H1 (cell line): ENCODE results near the gene IGSF9.

Experiments
- EP300 ChIP-seq, 2 experiments: IDR thresholded peaks; 1 replicate in 1 of 2; 2 replicates in 1 of 2; pipeline ENCODE4 v1.6.1; 2011 to 2012; ENCODE audit warnings: low read depth in 2 of 2, low read length in 2 of 2, mild to moderate bottlenecking in 2 of 2, borderline replicate concordance in 1 of 2, inconsistent platforms in 1 of 2, moderate library complexity in 1 of 2
- EZH2 ChIP-seq: fragments of 200-600 bp; sonication (generic); IDR thresholded peaks from 2 replicates; pipeline ENCODE4 v1.7.1; 2012; ENCODE audit warnings: low read depth, mild to moderate bottlenecking, moderate library complexity, low read length, inconsistent platforms; ENCODE audit not compliant: severe bottlenecking
- POLR2A ChIP-seq, 2 experiments: IDR thresholded peaks; 1 replicate in 1 of 2; 2 replicates in 1 of 2; pipeline ENCODE4 v1.6.1; 2011; ENCODE audit warnings: low read depth in 2 of 2, low read length in 2 of 2, mild to moderate bottlenecking in 2 of 2; ENCODE audit errors: control extremely low read depth in 1 of 2
- POLR2AphosphoS5 ChIP-seq: IDR thresholded peaks from 2 replicates; pipeline ENCODE4 v1.6.1; 2011; ENCODE audit warnings: low read depth, low read length
- RAD21 ChIP-seq, 2 experiments: IDR thresholded peaks in 1 of 2; conservative IDR thresholded peaks in 1 of 2; 2 replicates each; pipeline ENCODE4 v1.6.1; 2011; ENCODE audit warnings: low read depth in 2 of 2, low read length in 2 of 2, improper control_type of control experiment in 1 of 2, inconsistent platforms in 1 of 2, mild to moderate bottlenecking in 1 of 2, moderate library complexity in 1 of 2
- RBBP5 ChIP-seq: IDR thresholded peaks from 2 replicates; pipeline ENCODE4 v1.7.1; 2012; ENCODE audit warnings: low read depth, mild to moderate bottlenecking, inconsistent platforms, low read length, moderate library complexity, borderline replicate concordance
- TF ChIP-seq, protein P1 (sequence below), 3 experiments: IDR thresholded peaks; 1 replicate in 2 of 3; 2 replicates in 1 of 3; pipeline versions ENCODE4 v1.5.1 to v1.6.1; 2011; ENCODE audit warnings: low read length in 3 of 3, mild to moderate bottlenecking in 3 of 3, inconsistent platforms in 2 of 3, low read depth in 1 of 3, moderate library complexity in 1 of 3; ENCODE audit not compliant: insufficient read depth in 1 of 3; ENCODE audit errors: control extremely low read depth in 1 of 3
- TF ChIP-seq, protein P2 (sequence below): IDR thresholded peaks from 2 replicates; pipeline ENCODE4 v1.6.1; 2012; ENCODE audit warnings: inconsistent platforms
- TF ChIP-seq, protein P3 (sequence below): IDR thresholded peaks from 2 replicates; pipeline ENCODE4 v1.6.1; 2012; ENCODE audit warnings: low read length, inconsistent platforms

DNA sequence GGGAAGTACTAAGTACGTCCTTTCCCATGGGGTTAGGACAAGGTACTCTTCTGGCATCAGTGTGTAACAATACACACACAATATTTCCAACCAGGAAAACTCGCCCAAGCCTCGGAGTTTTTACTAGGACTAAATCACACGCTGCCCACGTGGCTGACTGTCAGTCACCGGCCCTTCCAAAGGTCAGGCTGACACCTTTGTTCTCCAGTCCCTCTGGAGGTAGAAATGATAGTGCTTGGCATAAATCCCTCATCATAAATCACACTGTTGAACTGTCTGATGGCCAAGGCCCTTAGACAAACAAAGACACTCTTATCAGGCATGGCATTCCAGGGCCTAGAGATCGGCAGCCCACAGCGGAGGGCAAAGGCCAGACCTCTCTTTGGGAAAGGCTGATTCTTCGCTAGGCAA is 25.5 kb upstream of the IGSF9 start:
- no peak for TF ChIP-seq POLR2A (IDR thresholded peaks at IDR 0.05; ENCODE audit: control extremely low read depth in 1 of 2, low read depth in 2 of 2, low read length in 2 of 2)
- TF ChIP-seq, protein P1, sequence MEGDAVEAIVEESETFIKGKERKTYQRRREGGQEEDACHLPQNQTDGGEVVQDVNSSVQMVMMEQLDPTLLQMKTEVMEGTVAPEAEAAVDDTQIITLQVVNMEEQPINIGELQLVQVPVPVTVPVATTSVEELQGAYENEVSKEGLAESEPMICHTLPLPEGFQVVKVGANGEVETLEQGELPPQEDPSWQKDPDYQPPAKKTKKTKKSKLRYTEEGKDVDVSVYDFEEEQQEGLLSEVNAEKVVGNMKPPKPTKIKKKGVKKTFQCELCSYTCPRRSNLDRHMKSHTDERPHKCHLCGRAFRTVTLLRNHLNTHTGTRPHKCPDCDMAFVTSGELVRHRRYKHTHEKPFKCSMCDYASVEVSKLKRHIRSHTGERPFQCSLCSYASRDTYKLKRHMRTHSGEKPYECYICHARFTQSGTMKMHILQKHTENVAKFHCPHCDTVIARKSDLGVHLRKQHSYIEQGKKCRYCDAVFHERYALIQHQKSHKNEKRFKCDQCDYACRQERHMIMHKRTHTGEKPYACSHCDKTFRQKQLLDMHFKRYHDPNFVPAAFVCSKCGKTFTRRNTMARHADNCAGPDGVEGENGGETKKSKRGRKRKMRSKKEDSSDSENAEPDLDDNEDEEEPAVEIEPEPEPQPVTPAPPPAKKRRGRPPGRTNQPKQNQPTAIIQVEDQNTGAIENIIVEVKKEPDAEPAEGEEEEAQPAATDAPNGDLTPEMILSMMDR (IDR thresholded peaks at IDR 0.05; ENCODE audit: control extremely low read depth in 1 of 3, insufficient read depth in 1 of 3, low read depth in 1 of 3, low read length in 3 of 3), result no peak
- no peak for TF ChIP-seq EP300 (IDR thresholded peaks at IDR 0.05; ENCODE audit: borderline replicate concordance in 1 of 2, low read depth in 2 of 2, low read length in 2 of 2)
- TF ChIP-seq, protein P2, sequence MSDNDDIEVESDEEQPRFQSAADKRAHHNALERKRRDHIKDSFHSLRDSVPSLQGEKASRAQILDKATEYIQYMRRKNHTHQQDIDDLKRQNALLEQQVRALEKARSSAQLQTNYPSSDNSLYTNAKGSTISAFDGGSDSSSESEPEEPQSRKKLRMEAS, result no peak
- no peak for TF ChIP-seq RBBP5
- no peak for TF ChIP-seq EZH2
- TF ChIP-seq RAD21 (IDR thresholded peaks at IDR 0.05 in 1 of 2, conservative IDR thresholded peaks at IDR 0.05 in 1 of 2; ENCODE audit: low read depth in 2 of 2, low read length in 2 of 2), result no peak
- no peak for TF ChIP-seq POLR2AphosphoS5
- TF ChIP-seq, protein P3, sequence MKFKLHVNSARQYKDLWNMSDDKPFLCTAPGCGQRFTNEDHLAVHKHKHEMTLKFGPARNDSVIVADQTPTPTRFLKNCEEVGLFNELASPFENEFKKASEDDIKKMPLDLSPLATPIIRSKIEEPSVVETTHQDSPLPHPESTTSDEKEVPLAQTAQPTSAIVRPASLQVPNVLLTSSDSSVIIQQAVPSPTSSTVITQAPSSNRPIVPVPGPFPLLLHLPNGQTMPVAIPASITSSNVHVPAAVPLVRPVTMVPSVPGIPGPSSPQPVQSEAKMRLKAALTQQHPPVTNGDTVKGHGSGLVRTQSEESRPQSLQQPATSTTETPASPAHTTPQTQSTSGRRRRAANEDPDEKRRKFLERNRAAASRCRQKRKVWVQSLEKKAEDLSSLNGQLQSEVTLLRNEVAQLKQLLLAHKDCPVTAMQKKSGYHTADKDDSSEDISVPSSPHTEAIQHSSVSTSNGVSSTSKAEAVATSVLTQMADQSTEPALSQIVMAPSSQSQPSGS, result no peak
